Right hindlimb (tissue), 1 donor: ENCODE results near the gene FAM168B.
"Not testable (repeated sequence)": the region's sequence is repeated elsewhere in the genome, so short reads cannot be mapped to it uniquely, and the experiment has no call there.

Experiments used
- DNase-seq: peaks from one replicate; pipeline ENCODE4 v3.0.0-alpha.2; 2018

FAM168B gene

GRCh38 chr2:131094463-131095281 lies 1.4 kb upstream of the FAM168B start:
- DNase-seq = no peak

- DNase-seq = peak; percentile 22
Observed at GRCh38 chr2:131093696-131094462, 619 bp upstream of the FAM168B start.

DNA sequence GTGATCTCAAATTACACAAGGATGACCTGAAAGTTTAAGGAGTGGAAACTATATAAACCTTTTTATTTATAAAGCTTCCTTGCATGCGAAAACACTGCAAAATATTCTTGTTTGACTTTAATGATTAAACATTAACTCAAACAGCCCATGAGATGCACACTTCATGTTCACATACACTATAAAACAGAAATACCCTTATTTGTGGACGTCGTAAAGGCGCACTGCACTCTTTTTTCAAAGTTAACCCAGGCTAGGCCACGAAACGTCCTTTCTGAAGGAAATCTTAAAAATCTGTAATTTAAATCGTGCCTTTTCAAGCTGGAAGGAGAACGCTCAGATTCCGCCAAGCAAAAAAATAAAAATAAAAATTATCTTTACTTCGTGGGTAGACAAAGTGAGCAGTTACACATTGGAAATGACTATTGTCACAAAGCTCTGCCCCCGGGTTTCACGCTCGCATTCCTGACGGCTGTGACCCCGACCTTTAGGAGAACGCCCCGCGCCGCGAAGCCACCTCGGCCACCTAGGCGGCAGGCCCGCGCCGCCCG lies 728 bp downstream of the FAM168B start:
- DNase-seq = no peak

GRCh38 chr2:131085646-131086045 lies 7.6 kb downstream of the FAM168B start:
- no peak for DNase-seq

GRCh38 chr2:131081190-131081589 lies 12.1 kb downstream of the FAM168B start:
- no peak for DNase-seq

DNA sequence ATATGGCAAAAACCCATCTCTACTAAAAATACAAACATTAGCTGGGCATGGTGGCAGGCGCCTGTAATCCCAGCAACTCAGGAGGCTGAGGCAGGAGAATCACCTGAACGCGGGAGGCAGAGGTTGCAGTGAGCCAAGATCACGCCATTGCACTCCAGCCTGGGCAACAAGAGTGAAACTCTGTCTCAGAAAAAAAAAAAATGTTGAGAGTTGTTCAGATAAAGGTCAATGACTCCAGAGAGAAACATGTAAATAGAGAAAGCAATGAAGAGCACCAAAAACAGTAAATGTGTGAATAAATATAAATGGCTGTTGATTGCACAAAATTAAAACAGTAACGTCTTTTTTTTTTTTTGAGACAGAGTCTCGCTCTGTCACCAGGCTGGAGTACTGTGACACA lies 13.3 kb downstream of the FAM168B start:
- DNase-seq = not testable (repeated sequence)

GRCh38 chr2:131077966-131078365 lies 15.3 kb downstream of the FAM168B start:
- DNase-seq = no peak

- no peak for DNase-seq
Observed at GRCh38 chr2:131077182-131077846, 15.9 kb downstream of the FAM168B start.

- DNase-seq = no peak
Observed at GRCh38 chr2:131076707-131077106, 16.6 kb downstream of the FAM168B start.

DNA sequence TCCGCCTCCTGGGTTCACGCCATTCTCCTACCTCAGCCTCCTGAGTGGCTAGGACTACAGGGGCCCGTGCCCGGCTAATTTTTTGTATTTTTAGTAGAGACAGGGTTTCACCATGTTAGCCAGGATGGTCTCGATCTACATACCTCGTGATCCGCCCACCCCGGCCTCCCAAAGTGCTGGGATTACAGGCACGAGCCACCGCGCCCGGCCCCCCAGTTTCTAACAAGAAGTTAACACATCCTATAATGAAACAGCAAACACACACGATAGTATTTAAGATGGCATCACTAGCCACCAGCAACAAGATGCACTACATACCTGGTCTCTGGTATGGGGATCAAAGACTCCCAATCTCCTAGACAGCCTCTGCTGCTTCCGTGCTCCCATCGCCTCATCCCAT lies 17.7 kb downstream of the FAM168B start:
- DNase-seq = not testable (repeated sequence)

DNA sequence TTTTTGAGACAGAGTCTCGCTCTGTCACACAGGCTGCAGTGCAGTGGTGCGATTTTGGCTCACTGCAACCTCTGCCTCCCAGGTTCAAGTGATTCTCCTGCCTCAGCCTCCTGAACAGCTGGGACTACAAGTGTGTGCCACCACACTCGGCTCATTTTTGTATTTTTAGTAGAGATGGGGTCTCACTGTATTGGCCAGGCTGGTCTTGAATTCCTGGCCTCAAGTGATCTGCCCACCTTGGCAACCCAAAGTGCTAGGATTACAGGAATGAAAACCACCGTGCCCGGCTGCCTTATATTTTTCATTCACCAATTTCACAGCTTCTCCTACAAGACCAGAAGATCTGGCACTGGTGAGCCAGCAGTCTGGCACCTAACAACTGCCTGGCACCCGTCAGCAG lies 25.1 kb downstream of the FAM168B start:
- DNase-seq = not testable (repeated sequence)

DNA sequence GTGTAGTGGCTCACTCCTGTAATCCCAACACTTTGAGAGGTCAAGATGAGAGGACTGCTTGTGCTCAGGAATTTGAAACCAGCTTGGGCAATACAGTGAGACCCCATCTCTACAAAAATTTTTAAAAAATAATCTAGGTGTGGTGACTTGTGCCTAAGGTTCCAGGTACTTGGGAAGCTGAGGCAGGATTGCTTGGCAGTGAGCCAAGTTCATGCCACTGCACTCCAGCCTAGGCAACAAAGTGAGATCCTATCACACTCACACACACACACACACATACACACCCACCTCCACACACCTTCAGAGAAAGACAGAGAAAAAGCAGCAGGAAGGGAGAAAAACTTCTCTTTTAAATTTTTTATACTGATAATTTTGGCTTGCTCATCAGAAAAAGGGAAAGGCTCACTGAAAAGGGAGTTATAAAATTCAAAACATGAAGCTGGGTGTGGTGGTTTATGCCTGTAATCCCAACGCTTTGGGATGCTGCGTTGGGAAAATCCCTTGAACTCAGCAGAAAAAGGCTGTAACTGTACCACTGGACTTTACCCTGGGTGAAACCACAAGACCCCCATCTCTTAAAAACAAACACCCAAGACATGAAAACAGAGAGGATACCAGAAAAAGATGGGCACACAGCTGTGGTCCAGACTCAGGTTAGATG lies 25.7 kb downstream of the FAM168B start:
- no peak for DNase-seq

DNA sequence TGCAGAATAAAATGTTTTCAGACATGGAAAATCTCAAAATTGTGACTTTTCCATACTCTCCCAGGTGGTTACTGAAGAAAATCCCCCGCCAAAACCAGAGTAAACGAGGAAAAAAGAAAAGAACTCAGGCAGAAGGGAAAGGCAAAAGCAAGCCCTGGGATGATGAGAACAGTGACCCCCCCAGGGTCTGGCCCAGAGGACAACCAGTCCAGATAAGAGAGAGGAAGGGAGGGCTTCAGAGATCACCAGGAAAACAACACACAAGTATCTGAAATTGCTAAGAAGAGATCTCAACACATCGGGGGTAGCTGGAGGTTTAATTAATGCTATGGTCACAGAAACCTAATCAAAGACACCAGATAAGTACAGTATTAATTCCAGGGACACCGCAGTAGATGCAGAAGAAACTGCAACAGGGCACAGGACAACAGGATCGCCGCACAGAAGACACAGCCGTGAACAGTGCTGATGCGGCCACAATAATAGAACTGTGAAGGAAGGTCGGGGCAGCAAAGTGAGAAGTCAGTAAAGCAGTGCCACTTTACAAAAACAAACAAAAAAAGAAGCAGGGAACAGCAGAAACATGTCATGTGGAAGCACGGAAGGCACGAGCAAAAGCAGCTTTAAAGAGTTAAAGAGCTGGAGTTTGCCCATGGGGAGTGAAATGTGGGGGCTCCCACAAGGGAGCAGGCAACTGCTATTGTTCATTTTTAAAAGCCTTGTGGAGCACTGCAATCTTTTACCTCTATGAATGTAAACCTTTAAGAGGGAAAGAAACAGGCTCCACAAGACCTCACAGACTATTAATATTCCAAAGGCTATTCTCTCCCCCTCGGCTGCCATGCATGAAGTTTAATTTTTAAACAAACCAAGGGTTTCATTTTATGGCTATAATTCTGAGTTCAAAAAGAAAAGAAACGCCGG lies 28.4 kb downstream of the FAM168B start:
- DNase-seq = no peak

DNA sequence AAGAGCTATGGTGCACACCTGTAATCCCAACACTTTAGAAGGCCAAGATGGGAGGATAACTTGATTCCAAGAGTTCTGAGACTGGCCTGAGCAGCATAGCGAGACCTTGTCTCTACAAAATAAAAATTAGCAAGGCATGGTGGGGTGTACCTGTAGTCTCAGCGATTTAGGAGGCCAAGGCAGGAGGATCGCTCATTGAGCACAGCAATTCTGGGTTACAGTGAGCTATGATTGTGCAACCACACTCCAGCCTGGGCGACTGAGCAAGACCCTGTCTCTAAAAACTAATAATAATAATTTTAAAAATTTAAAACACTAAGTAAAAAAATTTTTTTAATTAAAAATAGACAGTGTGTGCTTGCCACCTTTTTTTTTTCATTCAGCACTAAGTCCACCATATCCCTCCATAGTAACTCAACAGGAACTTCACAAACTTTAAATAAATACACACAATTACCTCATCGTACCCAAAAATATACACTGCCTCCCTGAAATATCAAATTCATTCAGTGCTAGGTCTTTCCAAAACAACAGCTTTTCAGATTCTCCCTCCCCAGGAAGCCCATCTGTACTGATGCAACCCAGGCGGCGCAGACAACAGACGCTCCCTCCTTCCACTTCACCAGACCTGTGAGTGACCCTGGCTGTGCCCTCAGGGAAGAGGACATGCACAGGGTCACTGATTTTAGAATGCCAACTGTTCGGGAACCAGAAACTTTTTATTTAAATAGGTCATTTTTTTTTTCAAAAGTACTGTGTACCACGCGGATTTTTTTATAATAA lies 29.6 kb downstream of the FAM168B start:
- DNase-seq = no peak

- no peak for DNase-seq
Observed at GRCh38 chr2:131058920-131059319, 34.3 kb downstream of the FAM168B start.

- DNase-seq = no peak
Observed at GRCh38 chr2:131058214-131058843, 34.9 kb downstream of the FAM168B start.

DNA sequence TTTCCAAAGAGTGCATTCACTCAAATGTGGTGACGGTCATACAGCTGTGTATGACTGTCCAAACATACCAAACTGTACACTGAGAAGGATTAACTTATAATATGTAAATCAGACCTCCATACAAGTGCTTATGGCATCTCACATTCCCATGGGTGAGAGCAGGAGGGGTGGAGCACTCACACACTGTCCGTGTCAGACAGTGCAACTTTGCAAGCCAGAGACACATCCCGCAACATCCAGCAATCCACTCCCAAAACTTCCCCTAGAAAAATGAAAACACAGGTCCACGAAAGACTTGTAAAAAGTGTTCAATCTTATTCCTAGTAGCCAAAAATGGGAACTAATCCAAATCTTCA lies 36.4 kb downstream of the FAM168B start:
- no peak for DNase-seq

DNA sequence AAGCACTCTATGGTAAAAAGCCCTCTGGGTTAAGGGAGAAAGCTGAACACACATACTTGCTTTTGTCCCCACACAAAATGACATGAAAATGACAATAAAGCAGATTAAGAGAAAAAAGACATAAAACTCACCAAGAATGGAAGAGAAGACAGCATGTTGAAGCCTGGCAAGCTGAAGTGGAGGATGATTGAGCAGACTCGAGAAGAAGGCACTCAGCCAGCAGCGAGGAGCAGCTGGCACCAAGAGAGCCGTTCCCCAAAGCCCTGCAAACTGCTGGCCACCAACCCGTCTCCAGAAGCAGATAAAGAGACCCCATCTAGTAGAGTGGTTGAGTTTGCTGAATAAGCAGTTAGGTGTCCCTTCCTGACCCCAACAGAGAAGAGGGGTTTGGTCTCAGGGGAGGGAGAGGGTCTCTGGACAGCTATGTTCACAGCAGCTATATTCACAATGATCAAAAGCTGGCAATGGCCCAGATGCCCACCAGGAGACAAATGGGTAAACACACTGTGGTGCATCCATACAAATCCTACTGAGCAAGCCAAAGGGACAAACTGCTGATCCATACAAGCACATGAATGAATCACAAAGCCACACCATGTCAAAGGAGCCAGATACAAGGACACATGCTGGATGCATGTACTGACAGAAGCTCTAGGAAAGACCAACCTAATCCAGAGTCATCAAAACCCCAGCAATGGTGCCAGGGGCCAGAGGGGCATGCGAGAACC lies 36.9 kb downstream of the FAM168B start:
- DNase-seq = no peak

GRCh38 chr2:131055169-131056065 lies 37.8 kb downstream of the FAM168B start:
- DNase-seq = no peak
